ENCODE measurements around the gene ZC3H12C. TPM values are rescaled to one million over a fixed set of nuclear protein-coding genes. Genes with fewer than 3 reads are reported as not detected.

ZC3H12C gene
- total RNA-seq, 1 donor from 2014 or later, result 6.3 TPM

DNA sequence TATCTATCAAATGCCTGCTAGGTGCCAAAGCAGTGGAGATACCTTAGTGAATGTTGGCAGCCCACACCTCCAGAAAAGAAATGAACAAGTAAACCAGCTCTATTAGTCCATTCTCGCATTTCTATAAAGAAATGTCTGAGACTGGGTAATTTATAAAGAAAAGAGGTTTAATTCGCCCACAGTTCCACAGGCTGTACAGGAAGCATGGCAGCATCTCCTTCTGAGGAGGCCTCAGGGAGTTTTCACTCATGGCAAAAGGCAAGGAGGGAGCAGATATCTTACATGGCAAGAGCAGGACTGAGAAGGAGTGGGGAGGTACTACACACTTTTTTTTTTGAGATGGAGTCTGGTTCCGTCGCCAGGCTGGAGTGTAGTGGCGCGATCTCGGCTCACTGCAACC lies 18.7 kb upstream of the ZC3H12C start:
- Histone ChIP-seq H3K4me3 (no peak overlapping the region), H3K4me1 (no peaks in the 10 kb centered on the region), H3K27me3 (no peaks in the 10 kb centered on the region), H3K27ac (no peak overlapping the region), H3K9me3 (no peaks in the 10 kb centered on the region), H3K36me3 (no peaks in the 10 kb centered on the region)
- no peak for DNase-seq (ENCODE audit: low spot score in 2 of 2)
- TF ChIP-seq, protein P1, sequence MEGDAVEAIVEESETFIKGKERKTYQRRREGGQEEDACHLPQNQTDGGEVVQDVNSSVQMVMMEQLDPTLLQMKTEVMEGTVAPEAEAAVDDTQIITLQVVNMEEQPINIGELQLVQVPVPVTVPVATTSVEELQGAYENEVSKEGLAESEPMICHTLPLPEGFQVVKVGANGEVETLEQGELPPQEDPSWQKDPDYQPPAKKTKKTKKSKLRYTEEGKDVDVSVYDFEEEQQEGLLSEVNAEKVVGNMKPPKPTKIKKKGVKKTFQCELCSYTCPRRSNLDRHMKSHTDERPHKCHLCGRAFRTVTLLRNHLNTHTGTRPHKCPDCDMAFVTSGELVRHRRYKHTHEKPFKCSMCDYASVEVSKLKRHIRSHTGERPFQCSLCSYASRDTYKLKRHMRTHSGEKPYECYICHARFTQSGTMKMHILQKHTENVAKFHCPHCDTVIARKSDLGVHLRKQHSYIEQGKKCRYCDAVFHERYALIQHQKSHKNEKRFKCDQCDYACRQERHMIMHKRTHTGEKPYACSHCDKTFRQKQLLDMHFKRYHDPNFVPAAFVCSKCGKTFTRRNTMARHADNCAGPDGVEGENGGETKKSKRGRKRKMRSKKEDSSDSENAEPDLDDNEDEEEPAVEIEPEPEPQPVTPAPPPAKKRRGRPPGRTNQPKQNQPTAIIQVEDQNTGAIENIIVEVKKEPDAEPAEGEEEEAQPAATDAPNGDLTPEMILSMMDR (IDR thresholded peaks at IDR 0.05), result no peak
- intact Hi-C loops (cut with DNase I), result no loop called here

DNA sequence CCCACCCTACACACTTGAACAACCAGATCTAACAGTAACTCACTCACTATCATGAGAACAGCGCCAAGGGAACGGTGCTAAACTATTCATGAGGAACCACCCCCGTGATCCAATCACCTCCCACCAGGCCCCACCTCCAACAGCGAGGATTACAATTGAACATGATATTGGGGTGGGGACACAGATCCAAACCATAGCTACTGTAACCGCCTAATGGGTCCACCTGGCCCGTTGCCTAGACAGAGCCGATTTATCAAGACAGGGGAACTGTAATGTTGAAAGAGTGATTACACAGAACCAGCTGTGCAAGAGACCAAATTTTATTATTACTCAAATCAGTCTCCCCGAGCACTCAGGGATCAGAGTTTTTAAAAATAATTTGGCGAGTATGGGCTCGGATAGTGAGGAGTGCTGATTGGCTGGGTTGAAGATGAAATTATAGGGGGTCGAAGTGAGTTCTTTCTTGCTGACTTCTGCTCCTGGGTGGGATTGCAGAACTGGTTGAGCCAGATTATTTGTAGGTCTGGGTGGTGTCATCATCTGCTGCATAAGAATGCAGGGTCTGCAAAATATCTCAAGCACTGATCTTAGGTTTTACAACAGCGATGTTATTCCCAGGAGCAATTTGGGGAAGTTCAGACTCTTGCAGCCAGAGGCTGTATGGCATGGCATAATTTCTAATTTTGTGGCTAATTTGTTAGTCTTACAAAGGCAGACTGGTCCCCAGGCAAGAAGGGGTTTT lies 17.9 kb upstream of the ZC3H12C start:
- TF ChIP-seq, protein P1 (IDR thresholded peaks at IDR 0.05), result no peak
- Histone ChIP-seq H3K4me3 (no peak overlapping the region), H3K9me3 (no peaks in the 10 kb centered on the region), H3K27ac (no peak overlapping the region), H3K4me1 (no peaks in the 10 kb centered on the region), H3K27me3 (no peaks in the 10 kb centered on the region), H3K36me3 (no peaks in the 10 kb centered on the region)
- intact Hi-C loops (cut with DNase I), result no loop called here
- DNase-seq (ENCODE audit: low spot score in 2 of 2), result no peak

DNA sequence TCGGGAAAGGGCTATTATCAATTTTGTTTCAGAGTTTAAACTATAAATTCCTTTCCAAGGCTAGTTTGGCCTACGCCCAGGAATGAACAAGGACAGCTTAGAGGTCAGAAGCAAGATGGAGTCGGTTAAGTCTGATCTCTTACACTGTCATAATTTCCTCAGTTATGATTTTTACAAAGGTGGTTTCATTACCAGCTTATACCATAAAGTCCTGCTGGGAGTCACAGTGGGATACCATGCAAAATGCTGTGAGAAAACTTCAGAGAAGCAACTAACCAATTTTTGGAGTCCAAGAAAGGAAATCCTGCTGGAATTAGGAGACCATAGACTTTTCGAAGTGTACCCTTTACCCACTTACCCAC lies 17.4 kb upstream of the ZC3H12C start:
- TF ChIP-seq, protein P1 (IDR thresholded peaks at IDR 0.05), result no peak
- H3K27ac ChIP-seq, result no peak overlapping the region

DNA sequence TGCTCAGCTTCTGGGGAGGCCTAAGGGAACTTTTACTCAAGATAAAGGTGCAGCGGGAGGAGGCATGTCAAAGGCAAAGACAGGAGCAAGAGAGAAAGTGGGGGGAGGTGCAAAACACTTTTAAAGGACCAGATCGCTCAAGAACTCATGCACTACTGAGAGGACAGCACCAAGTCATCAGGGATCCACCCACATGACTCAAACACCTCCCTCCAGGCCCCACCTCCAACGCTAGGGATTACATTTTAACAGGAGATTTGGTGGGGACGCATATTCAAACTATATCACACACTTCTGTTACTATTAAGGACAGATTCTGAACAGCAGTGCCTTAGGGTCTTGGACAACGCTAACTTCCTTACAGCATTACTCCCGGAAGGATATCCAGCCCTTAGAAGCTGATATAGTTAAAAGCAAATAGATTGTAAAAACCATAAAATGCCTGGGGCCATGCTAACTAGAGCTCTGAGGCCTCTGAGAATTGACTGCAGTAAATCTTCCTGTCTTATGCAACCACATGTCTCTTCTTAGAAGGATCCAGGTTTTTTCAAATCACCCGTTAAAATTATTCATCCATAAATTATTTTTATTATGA lies 16.7 kb upstream of the ZC3H12C start:
- TF ChIP-seq, protein P1 (IDR thresholded peaks at IDR 0.05), result no peak
- Histone ChIP-seq H3K4me1 (no peaks in the 10 kb centered on the region), H3K27me3 (no peaks in the 10 kb centered on the region), H3K4me3 (no peak overlapping the region), H3K27ac (no peak overlapping the region), H3K36me3 (no peaks in the 10 kb centered on the region), H3K9me3 (no peaks in the 10 kb centered on the region)
- intact Hi-C loops (cut with DNase I), result no loop called here
- DNase-seq (ENCODE audit: low spot score in 2 of 2), result no peak

More for the DNA sequence above, 17.4 kb upstream of the ZC3H12C start:
- H3K9me3 ChIP-seq, result no peaks in the 10 kb centered on the region
- no peaks in the 10 kb centered on the region for H3K27me3 ChIP-seq
- no peak for DNase-seq (ENCODE audit: low spot score in 2 of 2)
- H3K4me3 ChIP-seq, result no peak overlapping the region
- no peaks in the 10 kb centered on the region for H3K4me1 ChIP-seq
- intact Hi-C loops (cut with DNase I), result no loop called here
- H3K36me3 ChIP-seq, result no peaks in the 10 kb centered on the region

DNA sequence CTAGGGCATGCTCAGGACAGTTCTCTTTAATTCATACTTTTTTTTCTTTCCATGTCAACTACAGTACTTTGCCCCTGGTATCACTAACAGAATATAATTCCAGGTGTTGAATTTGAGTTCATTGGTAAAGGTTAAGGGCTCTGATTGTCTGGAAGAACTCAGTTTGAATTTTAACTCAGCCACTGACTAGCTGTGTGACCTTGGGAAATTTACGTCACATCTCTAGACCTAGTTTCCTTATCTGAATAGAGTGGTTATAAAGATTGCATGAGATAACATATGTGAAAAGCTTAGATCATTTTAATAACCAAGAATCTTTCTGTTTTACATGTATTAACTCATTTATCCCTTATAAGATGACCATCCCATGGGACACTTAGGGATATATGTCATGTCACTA lies 15.8 kb upstream of the ZC3H12C start:
- intact Hi-C loops (cut with DNase I), result no loop called here
- H3K27ac ChIP-seq, result no peak overlapping the region
- TF ChIP-seq, protein P1 (IDR thresholded peaks at IDR 0.05), result no peak

More for the DNA sequence above, 15.8 kb upstream of the ZC3H12C start:
- H3K4me3 ChIP-seq, result no peak overlapping the region
- no peak for DNase-seq (ENCODE audit: low spot score in 2 of 2)
- H3K9me3 ChIP-seq, result no peaks in the 10 kb centered on the region
- no peaks in the 10 kb centered on the region for H3K4me1 ChIP-seq
- no peaks in the 10 kb centered on the region for H3K36me3 ChIP-seq
- H3K27me3 ChIP-seq, result no peaks in the 10 kb centered on the region
